Spleen (tissue), 11 donors: ENCODE measurements around the gene GABRG3. TPM values are rescaled to one million over a fixed set of nuclear protein-coding genes. Genes with fewer than 3 reads are reported as not detected.

Experiments used
- DNase-seq: peaks from one replicate; pipeline ENCODE4 v3.0.0-alpha.2; 2020
- H3K27ac ChIP-seq, 8 donors: fragments of 200-600 bp; sonication (generic) in 7 of 8; 1 replicate in 4 of 8; 2 replicates in 4 of 8; pipeline versions ENCODE4 v1.5.0 to v1.8.0; 2016 to 2021; ENCODE audit warnings: inconsistent platforms in 4 of 8, mild to moderate bottlenecking in 4 of 8, moderate library complexity in 1 of 8
- H3K27me3 ChIP-seq, 7 donors: fragments of 200-600 bp; sonication (generic) in 6 of 7; replicated peaks in 1 of 7; 1 replicate in 4 of 7; 2 replicates in 3 of 7; pipeline versions ENCODE4 v1.5.0 to v1.8.0; 2016 to 2021; ENCODE audit warnings: inconsistent platforms in 3 of 7, mild to moderate bottlenecking in 1 of 7
- H3K36me3 ChIP-seq, 6 donors: fragments of 200-600 bp; sonication (generic) in 5 of 6; 1 replicate in 4 of 6; 2 replicates in 2 of 6; pipeline versions ENCODE4 v1.5.0 to v1.8.0; 2016 to 2021; ENCODE audit warnings: inconsistent platforms in 2 of 6
- H3K4me1 ChIP-seq, 6 donors: fragments of 200-600 bp; sonication (generic) in 5 of 6; 1 replicate in 3 of 6; 2 replicates in 3 of 6; pipeline versions ENCODE4 v1.5.0 to v1.8.0; 2016 to 2021; ENCODE audit warnings: inconsistent platforms in 3 of 6
- H3K4me3 ChIP-seq, 8 donors: fragments of 200-600 bp; sonication (generic) in 7 of 8; 1 replicate in 4 of 8; 2 replicates in 4 of 8; pipeline versions ENCODE4 v1.5.0 to v1.8.0; 2016 to 2021; ENCODE audit warnings: inconsistent platforms in 4 of 8, mild to moderate bottlenecking in 4 of 8, moderate library complexity in 2 of 8
- H3K9me3 ChIP-seq, 8 donors: fragments of 200-600 bp; sonication (generic) in 7 of 8; 1 replicate in 4 of 8; 2 replicates in 4 of 8; pipeline versions ENCODE4 v1.5.0 to v1.8.0; 2016 to 2021; ENCODE audit warnings: inconsistent platforms in 4 of 8
- CTCF ChIP-seq, 11 experiments: fragments of 200-600 bp in 7 of 11; fragments of 450-650 bp in 4 of 11; sonication (generic) in 4 of 11; IDR thresholded peaks in 8 of 11; conservative IDR thresholded peaks in 3 of 11; 1 replicate in 7 of 11; 2 replicates in 4 of 11; pipeline versions ENCODE4 v1.4.0 to v1.8.0; 2016 to 2021; ENCODE audit warnings: antibody characterized with exemption in 11 of 11, inconsistent platforms in 4 of 11, mild to moderate bottlenecking in 1 of 11
- POLR2A ChIP-seq, 3 donors: fragments of 450-650 bp; IDR thresholded peaks; one replicate each; pipeline ENCODE4 v1.5.1; 2017; ENCODE audit warnings: antibody characterized with exemption in 3 of 3, mild to moderate bottlenecking in 1 of 3
- POLR2AphosphoS5 ChIP-seq, 3 donors: sonication (generic); formaldehyde crosslinking; IDR thresholded peaks; one replicate each; pipeline ENCODE4 v1.5.1; 2017; ENCODE audit warnings: antibody characterized with exemption in 3 of 3
- WGBS, 5 donors: extraction: QIAGEN DNeasy Blood & Tissue Kit in 3 of 5; methylation state at CpG; one replicate each; pipeline versions ENCODE4 v1.1.5 to v1.1.7; 2013 to 2018; 5-methylcytosine and 5-hydroxymethylcytosine counted together
- intact Hi-C: fragments of 100-400 bp; cut with DNase I; formaldehyde crosslinking; loops from one replicate; pipeline ENCODE4 v1.15.0; 2023; ENCODE audit warnings: low total_unique reads
- polyA plus RNA-seq, 3 donors: library from polyadenylated mRNA; stranded (reverse); fragments of 200-250 nt; gene quantifications; one replicate each; pipeline ENCODE4 v1.2.1, GENCODE V29; 2013
- total RNA-seq, 7 donors: library from RNA; depleted of rRNA in 3 of 7; stranded (reverse); fragments of >200 nt in 3 of 7; fragmentation: NEBNext Ultra II Directional in 4 of 7; extraction: Animal tissue kit (Norgen Biotek cat#: 25700) in 4 of 7; gene quantifications; one replicate each; pipeline versions ENCODE4 v1.1.0 to v1.2.1, GENCODE V29; 2016 to 2021
- donor health status: healthy with polysubstance abuse.
- donor health status: DM: no; HTN: no; CAD: no; lungs with moderate emphysema.
- donor health status: DM: no; HTN: no; CAD: no.
- donor health status: Bipolar disorder and iron deficiency.
- donor health status: healthy.
- donor health status: DM: no; HTN: no; CAD: no.
- donor health status: DM: yes; HTN: yes; CAD: no.

Gene GABRG3
- total and polyA plus RNA-seq, 10 donors, result 0.14 to 19.6 (median 1.6) TPM

GRCh38 chr15:27064080-27064479 lies 93.1 kb downstream of the GABRG3 start:
- WGBS, 5 donors, result 91 to 96% (median 92%) methylated on average over 8 to 12 of the region's 12 CpGs
- H3K27ac ChIP-seq, result no peak overlapping the region
- H3K4me3 ChIP-seq, result no peak overlapping the region
- peaks cover 0 to 25% (median 23%) of the 10 kb centered on the region in 8 donors for H3K9me3 ChIP-seq
- H3K4me1 ChIP-seq, result no peaks in the 10 kb centered on the region
- TF ChIP-seq CTCF (IDR thresholded peaks at IDR 0.05 in 8 of 11, conservative IDR thresholded peaks at IDR 0.05 in 3 of 11), result no peak
- no peak for TF ChIP-seq POLR2A (IDR thresholded peaks at IDR 0.05)
- no peak for TF ChIP-seq POLR2AphosphoS5 (IDR thresholded peaks at IDR 0.05)
- intact Hi-C loops, result no loop called here
- DNase-seq, result no peak
- H3K27me3 ChIP-seq, result no peaks in the 10 kb centered on the region
- no peaks in the 10 kb centered on the region for H3K36me3 ChIP-seq

GRCh38 chr15:27065151-27065550 lies 94.2 kb downstream of the GABRG3 start:
- 80 to 87% (median 85%) methylated on average over 7 of the region's 7 CpGs for WGBS, 5 donors
- Histone ChIP-seq H3K27me3 (no peaks in the 10 kb centered on the region), H3K27ac (no peak overlapping the region), H3K4me1 (no peaks in the 10 kb centered on the region), H3K36me3 (no peaks in the 10 kb centered on the region), H3K9me3 (peaks cover 0 to 36% (median 27%) of the 10 kb centered on the region in 8 donors), H3K4me3 (no peak overlapping the region)
- intact Hi-C loops, result no loop called here
- no peak for DNase-seq
- TF ChIP-seq CTCF (IDR thresholded peaks at IDR 0.05 in 8 of 11, conservative IDR thresholded peaks at IDR 0.05 in 3 of 11) (no peak), POLR2A (IDR thresholded peaks at IDR 0.05) (no peak), POLR2AphosphoS5 (IDR thresholded peaks at IDR 0.05) (no peak)

DNA sequence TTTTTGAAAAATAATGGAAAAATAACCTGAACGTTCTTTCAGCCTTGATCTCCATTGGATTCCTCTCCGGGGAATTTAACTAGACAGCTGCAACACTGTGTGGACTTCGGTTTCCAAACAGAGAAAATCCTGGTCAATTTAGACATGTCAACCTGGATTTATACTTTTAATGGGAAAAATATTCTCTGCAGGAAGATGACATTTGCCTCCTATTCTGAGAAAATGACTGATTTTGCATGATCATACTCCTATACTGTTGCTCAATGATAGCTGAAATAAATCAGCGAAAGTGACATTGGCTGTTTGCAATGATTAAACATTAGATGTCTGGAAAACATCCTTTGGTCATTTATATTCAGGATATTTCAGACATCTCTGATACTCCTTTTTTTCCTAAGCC lies 94.8 kb downstream of the GABRG3 start:
- Histone ChIP-seq H3K27ac (no peak overlapping the region), H3K36me3 (no peaks in the 10 kb centered on the region), H3K4me3 (no peak overlapping the region), H3K9me3 (peaks cover 0 to 41% (median 27%) of the 10 kb centered on the region in 8 donors), H3K27me3 (no peaks in the 10 kb centered on the region), H3K4me1 (no peaks in the 10 kb centered on the region)
- 81 to 90% (median 84%) methylated on average over 4 of the region's 4 CpGs for WGBS, 5 donors
- intact Hi-C loops, result no loop called here
- TF ChIP-seq POLR2AphosphoS5 (IDR thresholded peaks at IDR 0.05) (no peak), POLR2A (IDR thresholded peaks at IDR 0.05) (no peak), CTCF (IDR thresholded peaks at IDR 0.05 in 8 of 11, conservative IDR thresholded peaks at IDR 0.05 in 3 of 11) (no peak)
- no peak for DNase-seq

DNA sequence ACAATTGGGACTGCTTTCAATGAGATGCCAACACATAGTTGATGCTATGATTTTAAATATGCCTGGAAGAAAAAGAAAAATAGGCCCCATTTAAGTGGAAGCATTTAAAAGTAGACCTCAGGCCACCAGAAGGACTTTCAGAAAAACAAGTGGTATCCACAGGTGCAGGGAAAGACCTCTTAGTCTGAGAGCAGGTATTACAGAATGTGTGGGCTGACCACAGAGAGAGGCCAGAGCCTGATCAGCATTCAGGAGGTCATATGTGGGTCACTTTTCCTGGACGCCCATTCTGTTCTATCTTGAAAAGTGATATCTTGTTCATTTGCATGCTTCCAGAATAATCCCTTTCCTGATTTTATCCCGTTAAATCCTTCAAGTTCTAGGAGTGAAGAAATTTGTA lies 95.5 kb downstream of the GABRG3 start:
- Histone ChIP-seq H3K9me3 (peaks cover 0 to 45% (median 27%) of the 10 kb centered on the region in 8 donors), H3K4me1 (no peaks in the 10 kb centered on the region), H3K27ac (no peak overlapping the region), H3K27me3 (no peaks in the 10 kb centered on the region), H3K4me3 (no peak overlapping the region), H3K36me3 (no peaks in the 10 kb centered on the region)
- WGBS, 5 donors, result 76 to 87% (median 80%) methylated on average over 2 of the region's 2 CpGs
- intact Hi-C loops, result no loop called here
- no peak for DNase-seq
- TF ChIP-seq POLR2AphosphoS5 (IDR thresholded peaks at IDR 0.05) (no peak), POLR2A (IDR thresholded peaks at IDR 0.05) (no peak), CTCF (IDR thresholded peaks at IDR 0.05 in 8 of 11, conservative IDR thresholded peaks at IDR 0.05 in 3 of 11) (no peak)
